Uterus (tissue), 2 donors: ENCODE results near the gene PRKN.

Experiments
- CTCF ChIP-seq, 4 experiments: fragments of 200-600 bp in 2 of 4; fragments of 450-650 bp in 2 of 4; sonication (generic) in 2 of 4; IDR thresholded peaks; one replicate each; pipeline ENCODE4 v1.5.1; 2016 to 2019; ENCODE audit warnings: antibody characterized with exemption in 4 of 4, mild to moderate bottlenecking in 2 of 4, moderate library complexity in 1 of 4
- POLR2A ChIP-seq, 2 donors: fragments of 450-650 bp; IDR thresholded peaks; one replicate each; pipeline ENCODE4 v1.6.1; 2016; ENCODE audit warnings: antibody characterized with exemption in 2 of 2, mild to moderate bottlenecking in 1 of 2, moderate library complexity in 1 of 2

- TF ChIP-seq CTCF (IDR thresholded peaks at IDR 0.05): no peak
- no peak for TF ChIP-seq POLR2A (IDR thresholded peaks at IDR 0.05)
These were observed 1162.6 kb downstream of the PRKN start for GRCh38 chr6:161564952-161565351.
